HepG2 (cell line): Measurements from ENCODE around the gene TSGA10IP. TPM values are rescaled to one million over a fixed set of nuclear protein-coding genes. Genes with fewer than 3 reads are reported as not detected.

ENCODE experiments used
- ATAC-seq: fragments of 200-7000 bp; cut with Tn5 transposase; 3 replicates; pipeline ENCODE4 v1.9.1; 2020; ENCODE audit warnings: mild to moderate bottlenecking, moderate library complexity
- BruUV-seq: library from RNA; stranded (reverse); fragments of 400-500 nt; replicated peaks from 2 replicates; lab custom pipeline; 2021; lab: Mats Ljungman, UMichigan
- CTCF ChIA-PET: fragments of 300-600 bp; formaldehyde crosslinking; extraction: SDS; loops from one replicate; lab custom pipeline; 2021; ENCODE audit warnings: low total read pairs, inconsistent platforms, low intra/inter-chr PET ratio; lab: Yijun Ruan, JAX
- POLR2A ChIA-PET: fragments of 350-600 bp; sonication (Branson Sonifier 250); formaldehyde crosslinking; loops from one replicate; lab custom pipeline; 2020; ENCODE audit warnings: antibody characterized with exemption, inconsistent platforms; lab: Yijun Ruan, JAX
- DNase-seq: peaks from one replicate; pipeline ENCODE4 v3.0.0-alpha.2; 2015; ENCODE audit warnings: low spot score
- FAIRE-seq: peaks from 3 replicates; lab custom pipeline; 2011; peaks lifted over from hg19 to GRCh38; lab: Jason Lieb, UNC
- H2AFZ ChIP-seq: one replicate; pipeline ENCODE4 v1.6.1; 2011; ENCODE audit warnings: low read length, inconsistent platforms
- H3K27ac ChIP-seq: fragments of 300-600 bp; 3 replicates; pipeline ENCODE4 v1.8.0; 2011; ENCODE audit warnings: mixed run types, mild to moderate bottlenecking, mixed read lengths, low read length, inconsistent platforms; ENCODE audit not compliant: insufficient read depth; ENCODE audit errors: extremely low read length
- H3K27me3 ChIP-seq, 2 experiments: fragments of 200-600 bp in 1 of 2; 2 replicates in 1 of 2; 3 replicates in 1 of 2; pipeline versions ENCODE4 v1.6.0 to v1.8.0; 2011; ENCODE audit warnings: low read length in 2 of 2, mild to moderate bottlenecking in 2 of 2, moderate library complexity in 2 of 2, inconsistent platforms in 1 of 2; ENCODE audit not compliant: insufficient read depth in 2 of 2, control insufficient read depth in 1 of 2
- H3K36me3 ChIP-seq, 2 experiments: fragments of 200-600 bp in 1 of 2; replicated peaks in 1 of 2; 2 replicates in 1 of 2; 3 replicates in 1 of 2; pipeline versions ENCODE4 v1.5.1 to v1.8.0; 2011; ENCODE audit warnings: low read length in 2 of 2, inconsistent platforms in 1 of 2; ENCODE audit not compliant: insufficient read depth in 2 of 2, control insufficient read depth in 1 of 2
- H3K4me1 ChIP-seq: 2 replicates; pipeline ENCODE4 v1.5.1; 2012; ENCODE audit warnings: low read length, inconsistent platforms; ENCODE audit not compliant: insufficient read depth
- H3K4me2 ChIP-seq: 2 replicates; pipeline ENCODE4 v1.6.0; 2011; ENCODE audit warnings: low read depth, low read length, inconsistent platforms
- H3K4me3 ChIP-seq, 3 experiments: fragments of 200-600 bp in 1 of 3; sonication (generic), shearing (Covaris generic) in 1 of 3; replicated peaks in 1 of 3; 2 replicates each; pipeline ENCODE4 v1.5.1; 2011 to 2016; ENCODE audit warnings: low read length in 3 of 3, inconsistent platforms in 2 of 3, low read depth in 2 of 3, mild to moderate bottlenecking in 2 of 3, control low read depth in 1 of 3, mixed read lengths in 1 of 3; ENCODE audit not compliant: insufficient read depth in 1 of 3
- H3K79me2 ChIP-seq: one replicate; pipeline ENCODE4 v1.6.1; 2011; ENCODE audit warnings: low read length, inconsistent platforms; ENCODE audit not compliant: insufficient read depth
- H3K9ac ChIP-seq: 2 replicates; pipeline ENCODE4 v1.6.0; 2011; ENCODE audit warnings: mild to moderate bottlenecking, low read depth, low read length, inconsistent platforms; ENCODE audit not compliant: insufficient read depth
- H3K9me3 ChIP-seq: 2 replicates; pipeline ENCODE4 v1.5.1; 2012; ENCODE audit warnings: mild to moderate bottlenecking, low read length
- H4K20me1 ChIP-seq: 2 replicates; pipeline ENCODE4 v1.6.0; 2011; ENCODE audit warnings: inconsistent platforms, mild to moderate bottlenecking, low read length, moderate library complexity; ENCODE audit not compliant: insufficient read depth
- AGO2 ChIP-seq: fragments of 200-400 bp; formaldehyde crosslinking; optimal IDR thresholded peaks from 2 replicates; pipeline ENCODE3; 2017; ENCODE audit warnings: mild to moderate bottlenecking, low read depth, low read length, moderate library complexity
- RARA ChIP-seq: IDR thresholded peaks from 2 replicates; pipeline ENCODE4 v1.6.1; 2016; ENCODE audit warnings: missing genetic modification reagents, missing compliant biosample characterization
- TEAD3 ChIP-seq: optimal IDR thresholded peaks from 2 replicates; pipeline ENCODE3; 2016; ENCODE audit warnings: borderline replicate concordance
- ZNF556 ChIP-seq: sonication (generic); formaldehyde crosslinking; IDR thresholded peaks from 2 replicates; pipeline ENCODE4 v1.4.0; 2020; ENCODE audit warnings: mild to moderate bottlenecking, missing genetic modification reagents, borderline replicate concordance
- ZNF629 ChIP-seq: sonication (generic); formaldehyde crosslinking; conservative IDR thresholded peaks from 2 replicates; pipeline ENCODE4 v1.5.0; 2020; ENCODE audit warnings: missing genetic modification reagents
- ZNF768 ChIP-seq: sonication (generic); formaldehyde crosslinking; IDR thresholded peaks from 2 replicates; pipeline ENCODE4 v1.4.0; 2020; ENCODE audit warnings: missing genetic modification reagents
- ZNF788 ChIP-seq: sonication (generic); formaldehyde crosslinking; IDR thresholded peaks from 2 replicates; pipeline ENCODE4 v1.5.0; 2020; ENCODE audit warnings: mild to moderate bottlenecking, missing genetic modification reagents, borderline replicate concordance
- ZNF83 ChIP-seq: sonication (generic); formaldehyde crosslinking; IDR thresholded peaks from 2 replicates; pipeline ENCODE4 v1.4.0; 2020; ENCODE audit warnings: missing genetic modification reagents, mild to moderate bottlenecking, borderline replicate concordance
- WGBS: methylation state at CpG from one replicate; pipeline ENCODE4 v1.1.6; 2017; ENCODE audit warnings: low lambda C conversion rate; 5-methylcytosine and 5-hydroxymethylcytosine counted together
- in situ Hi-C: cut with HindIII; loops from 2 replicates; pipeline ENCODE4 v1.10.0; 2017; ENCODE audit warnings: low pct_unique_long_range_greater_than_20kb; ENCODE audit not compliant: extremely low pct_ligation_motif_present
- intact Hi-C: fragments of 100-400 bp; cut with micrococcal nuclease; formaldehyde crosslinking; loops from one replicate; pipeline ENCODE4 v1.10.0; 2022; ENCODE audit not compliant: unreplicated experiment
- polyA plus RNA-seq, 8 experiments: library from polyadenylated mRNA; depleted of rRNA in 3 of 8; stranded (reverse) in 7 of 8; unstranded in 1 of 8; fragments of >200 nt; fragmentation: Illumina TruSeq in 4 of 8; extraction: Trizol in 4 of 8; gene quantifications; 2 replicates each; pipeline versions ENCODE4 v1.2.1 to v1.2.3, GENCODE V29; 2011 to 2016; ENCODE audit warnings: low read depth in 4 of 8, missing spikeins in 1 of 8, mixed read lengths in 1 of 8; ENCODE audit not compliant: insufficient read depth in 1 of 8
- total RNA-seq, 5 experiments: library from RNA; depleted of rRNA; stranded (reverse); fragments of >200 nt; fragmentation: Illumina TruSeq; extraction: Trizol; gene quantifications; 2 replicates each; pipeline ENCODE4 v1.2.3, GENCODE V29; 2016; ENCODE audit warnings: low read depth in 1 of 5
- TF ChIP-seq, protein P1 (sequence below): sonication (generic); formaldehyde crosslinking; IDR thresholded peaks from 2 replicates; pipeline ENCODE4 v1.8.1; 2023; ENCODE audit warnings: mild to moderate bottlenecking, moderate library complexity, missing genetic modification reagents
- TF ChIP-seq, protein P2 (sequence below): sonication (generic); formaldehyde crosslinking; IDR thresholded peaks from 2 replicates; pipeline ENCODE4 v1.4.0; 2020; ENCODE audit warnings: missing genetic modification reagents
- TF ChIP-seq, protein P3 (sequence below), 2 experiments: sonication (generic) in 1 of 2; formaldehyde crosslinking in 1 of 2; IDR thresholded peaks; 2 replicates each; pipeline versions ENCODE4 v1.4.0 to v1.6.1; 2016 to 2020; ENCODE audit warnings: borderline replicate concordance in 1 of 2, low read depth in 1 of 2, mild to moderate bottlenecking in 1 of 2, missing genetic modification reagents in 1 of 2

The TSGA10IP gene
- total and polyA plus RNA-seq, 2 of the 13 experiments (the other 11 are each of a cell fraction or from before 2014, with no cell fraction given) = not detected

DNA sequence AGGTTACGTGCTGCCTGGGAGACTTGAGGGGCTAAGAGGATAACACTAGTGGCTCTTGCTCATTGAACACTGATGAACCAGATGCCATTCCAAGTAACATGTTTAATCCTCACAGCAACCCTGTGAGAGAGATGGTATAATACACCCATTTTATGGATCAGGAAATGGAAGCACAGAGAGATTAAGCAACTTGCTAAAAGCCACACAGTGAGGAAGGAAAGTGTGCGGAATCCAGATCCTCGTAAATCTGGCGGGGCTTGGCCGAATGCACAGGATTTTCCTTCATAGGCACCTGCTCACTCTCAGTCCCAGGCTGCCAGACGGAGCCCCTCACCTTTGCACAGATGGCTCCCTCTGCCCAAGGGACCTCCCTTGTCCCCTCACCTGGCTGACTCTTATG is 37.4 kb upstream of the TSGA10IP start:
- H3K4me1 ChIP-seq = peaks cover 48% of the 10 kb centered on the region
- in situ Hi-C loops = no loop called here
- no peak overlapping the region for H3K27ac ChIP-seq
- TF ChIP-seq ZNF788 (CRISPR knock-in tag) = no peak
- TF ChIP-seq, protein P1, sequence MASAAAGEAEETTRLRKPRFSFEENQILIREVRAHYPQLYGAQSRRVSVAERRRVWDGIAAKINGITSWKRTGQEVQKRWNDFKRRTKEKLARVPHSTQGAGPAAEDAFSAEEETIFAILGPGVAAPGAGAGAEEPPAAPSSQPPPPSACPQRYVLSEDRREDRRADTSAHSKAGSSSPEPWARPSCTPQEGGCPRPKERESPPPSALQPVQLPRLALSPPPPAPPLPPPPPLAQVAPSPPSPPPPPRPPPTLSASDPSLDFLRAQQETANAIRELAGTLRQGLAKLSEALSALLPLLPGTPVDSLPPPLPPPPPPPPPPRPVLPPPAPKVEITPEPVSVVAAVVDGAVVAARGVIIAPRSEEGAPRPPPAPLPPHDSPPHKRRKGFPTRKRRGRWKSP (CRISPR knock-in tag) = no peak
- TF ChIP-seq ZNF629 (CRISPR knock-in tag) = 0 out of 2 replicates have a peak, but pooled peaks have one; percentile 11
- TF ChIP-seq ZNF556 = no peak
- peak; percentile 90 for TF ChIP-seq ZNF768 (CRISPR knock-in tag)
- TF ChIP-seq TEAD3 = no peak
- TF ChIP-seq RARA (CRISPR knock-in tag) = no peak
- TF ChIP-seq, protein P2, sequence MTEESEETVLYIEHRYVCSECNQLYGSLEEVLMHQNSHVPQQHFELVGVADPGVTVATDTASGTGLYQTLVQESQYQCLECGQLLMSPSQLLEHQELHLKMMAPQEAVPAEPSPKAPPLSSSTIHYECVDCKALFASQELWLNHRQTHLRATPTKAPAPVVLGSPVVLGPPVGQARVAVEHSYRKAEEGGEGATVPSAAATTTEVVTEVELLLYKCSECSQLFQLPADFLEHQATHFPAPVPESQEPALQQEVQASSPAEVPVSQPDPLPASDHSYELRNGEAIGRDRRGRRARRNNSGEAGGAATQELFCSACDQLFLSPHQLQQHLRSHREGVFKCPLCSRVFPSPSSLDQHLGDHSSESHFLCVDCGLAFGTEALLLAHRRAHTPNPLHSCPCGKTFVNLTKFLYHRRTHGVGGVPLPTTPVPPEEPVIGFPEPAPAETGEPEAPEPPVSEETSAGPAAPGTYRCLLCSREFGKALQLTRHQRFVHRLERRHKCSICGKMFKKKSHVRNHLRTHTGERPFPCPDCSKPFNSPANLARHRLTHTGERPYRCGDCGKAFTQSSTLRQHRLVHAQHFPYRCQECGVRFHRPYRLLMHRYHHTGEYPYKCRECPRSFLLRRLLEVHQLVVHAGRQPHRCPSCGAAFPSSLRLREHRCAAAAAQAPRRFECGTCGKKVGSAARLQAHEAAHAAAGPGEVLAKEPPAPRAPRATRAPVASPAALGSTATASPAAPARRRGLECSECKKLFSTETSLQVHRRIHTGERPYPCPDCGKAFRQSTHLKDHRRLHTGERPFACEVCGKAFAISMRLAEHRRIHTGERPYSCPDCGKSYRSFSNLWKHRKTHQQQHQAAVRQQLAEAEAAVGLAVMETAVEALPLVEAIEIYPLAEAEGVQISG = no peak
- TF ChIP-seq AGO2 = no peak
- no peak for TF ChIP-seq ZNF83 (CRISPR knock-in tag)
- TF ChIP-seq, protein P3, sequence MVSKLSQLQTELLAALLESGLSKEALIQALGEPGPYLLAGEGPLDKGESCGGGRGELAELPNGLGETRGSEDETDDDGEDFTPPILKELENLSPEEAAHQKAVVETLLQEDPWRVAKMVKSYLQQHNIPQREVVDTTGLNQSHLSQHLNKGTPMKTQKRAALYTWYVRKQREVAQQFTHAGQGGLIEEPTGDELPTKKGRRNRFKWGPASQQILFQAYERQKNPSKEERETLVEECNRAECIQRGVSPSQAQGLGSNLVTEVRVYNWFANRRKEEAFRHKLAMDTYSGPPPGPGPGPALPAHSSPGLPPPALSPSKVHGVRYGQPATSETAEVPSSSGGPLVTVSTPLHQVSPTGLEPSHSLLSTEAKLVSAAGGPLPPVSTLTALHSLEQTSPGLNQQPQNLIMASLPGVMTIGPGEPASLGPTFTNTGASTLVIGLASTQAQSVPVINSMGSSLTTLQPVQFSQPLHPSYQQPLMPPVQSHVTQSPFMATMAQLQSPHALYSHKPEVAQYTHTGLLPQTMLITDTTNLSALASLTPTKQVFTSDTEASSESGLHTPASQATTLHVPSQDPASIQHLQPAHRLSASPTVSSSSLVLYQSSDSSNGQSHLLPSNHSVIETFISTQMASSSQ (IDR thresholded peaks at IDR 0.05; ENCODE audit: low read depth) = no peak
- TF ChIP-seq, protein P3 (CRISPR knock-in tag; IDR thresholded peaks at IDR 0.05; ENCODE audit: borderline replicate concordance) = no peak
- WGBS = 60% methylated on average over 6 of the region's 6 CpGs
- no peaks in the 10 kb centered on the region for H3K36me3 ChIP-seq
- no peak for FAIRE-seq
- no peak overlapping the region for H3K4me2 ChIP-seq
- H2AFZ ChIP-seq = no peak overlapping the region
- H3K4me3 ChIP-seq = no peak overlapping the region
- ATAC-seq = no peak
- BruUV-seq = no TSS peak
- intact Hi-C loops = no loop called here
- no peaks in the 10 kb centered on the region for H3K9me3 ChIP-seq
- CTCF ChIA-PET = no interaction called here
- no peaks in the 10 kb centered on the region for H4K20me1 ChIP-seq
- H3K79me2 ChIP-seq = no peaks in the 10 kb centered on the region
- POLR2A ChIA-PET = interaction anchor here (1.6 to 2.0 kb wide), 3 partner anchors 10 to 20 kb away, joined by 8 to 12 read pairs (median 8); partner anchors contain the start of genes C11orf68, CCDC85B, DRAP1 and FIBP
- peaks cover 0 to 3% of the 10 kb centered on the region in 2 experiments; a peak in 1 of 5 replicates for H3K27me3 ChIP-seq
- DNase-seq = no peak
- no peak overlapping the region for H3K9ac ChIP-seq
